Smooth muscle cell (in vitro differentiated cells): ENCODE measurements around the gene NME2. TPM values are rescaled to one million over a fixed set of nuclear protein-coding genes. Genes with fewer than 3 reads are reported as not detected.
A peak's percentile ranks its signal among the peaks of the same experiment; 100 is the strongest.

Experiments used
- DNase-seq: peaks from one replicate; lab custom pipeline; 2025; ENCODE audit not compliant: unreplicated experiment; lab: John Stamatoyannopoulos, UW
- H2AFZ ChIP-seq: fragments of 200-600 bp; sonication (generic); 2 replicates; pipeline ENCODE4 v1.6.0; 2016; ENCODE audit warnings: antibody characterized with exemption, low read depth, mild to moderate bottlenecking
- H3F3A ChIP-seq: fragments of 200-600 bp; sonication (generic); 2 replicates; pipeline ENCODE4 v1.6.0; 2017; ENCODE audit warnings: antibody characterized with exemption, low read depth
- H3K27ac ChIP-seq: fragments of 200-600 bp; sonication (generic); 2 replicates; pipeline ENCODE4 v1.5.1; 2016; ENCODE audit warnings: low read depth, mild to moderate bottlenecking
- H3K27me3 ChIP-seq: fragments of 200-600 bp; sonication (generic); 2 replicates; pipeline ENCODE4 v1.6.1; 2016; ENCODE audit warnings: low read depth, mild to moderate bottlenecking
- H3K36me3 ChIP-seq: fragments of 200-600 bp; sonication (generic); 2 replicates; pipeline ENCODE4 v1.5.1; 2016; ENCODE audit warnings: low read depth
- H3K4me1 ChIP-seq: fragments of 200-600 bp; sonication (generic); 2 replicates; pipeline ENCODE4 v1.5.1; 2016; ENCODE audit warnings: low read depth
- H3K4me2 ChIP-seq: fragments of 200-600 bp; sonication (generic); 2 replicates; pipeline ENCODE4 v1.6.0; 2016; ENCODE audit warnings: mild to moderate bottlenecking
- H3K4me3 ChIP-seq: fragments of 200-600 bp; sonication (generic); 2 replicates; pipeline ENCODE4 v1.5.1; 2016; ENCODE audit warnings: mild to moderate bottlenecking
- H3K79me2 ChIP-seq: fragments of 200-600 bp; sonication (generic); 2 replicates; pipeline ENCODE4 v1.6.0; 2016; ENCODE audit warnings: low read depth, mild to moderate bottlenecking
- H3K9ac ChIP-seq: fragments of 200-600 bp; sonication (generic); 2 replicates; pipeline ENCODE4 v1.6.0; 2016; ENCODE audit warnings: low read depth
- H3K9me3 ChIP-seq: fragments of 200-600 bp; sonication (generic); replicated peaks from 2 replicates; pipeline ENCODE4 v1.5.1; 2016; ENCODE audit warnings: low read depth
- H4K20me1 ChIP-seq: fragments of 200-600 bp; sonication (generic); 2 replicates; pipeline ENCODE4 v1.6.0; 2016; ENCODE audit warnings: low read depth
- WGBS: methylation state at CpG from one replicate; pipeline ENCODE4 v1.1.7; 2016; ENCODE audit warnings: low lambda C conversion rate; 5-methylcytosine and 5-hydroxymethylcytosine counted together
- polyA plus RNA-seq: library from polyadenylated mRNA; unstranded; fragments of >200 nt; fragmentation: Nextera tagmentation; extraction: Ambion mirVana; gene quantifications from 2 replicates; pipeline ENCODE4 v1.2.1, GENCODE V29; 2016
- total RNA-seq: library from RNA; depleted of rRNA; stranded (reverse); fragments of >200 nt; gene quantifications from 2 replicates; pipeline ENCODE4 v1.2.3, GENCODE V29; 2014
- TF ChIP-seq, protein P1 (sequence below): fragments of 200-600 bp; sonication (generic); IDR thresholded peaks from 2 replicates; pipeline ENCODE4 v1.5.1; 2017; ENCODE audit warnings: borderline replicate concordance, mild to moderate bottlenecking, antibody characterized with exemption; ENCODE audit not compliant: insufficient read depth, poor library complexity, severe bottlenecking

NME2 gene
- total RNA-seq (376 and 496 TPM in 2 replicates), polyA plus RNA-seq (675 and 678 TPM in 2 replicates)

DNA sequence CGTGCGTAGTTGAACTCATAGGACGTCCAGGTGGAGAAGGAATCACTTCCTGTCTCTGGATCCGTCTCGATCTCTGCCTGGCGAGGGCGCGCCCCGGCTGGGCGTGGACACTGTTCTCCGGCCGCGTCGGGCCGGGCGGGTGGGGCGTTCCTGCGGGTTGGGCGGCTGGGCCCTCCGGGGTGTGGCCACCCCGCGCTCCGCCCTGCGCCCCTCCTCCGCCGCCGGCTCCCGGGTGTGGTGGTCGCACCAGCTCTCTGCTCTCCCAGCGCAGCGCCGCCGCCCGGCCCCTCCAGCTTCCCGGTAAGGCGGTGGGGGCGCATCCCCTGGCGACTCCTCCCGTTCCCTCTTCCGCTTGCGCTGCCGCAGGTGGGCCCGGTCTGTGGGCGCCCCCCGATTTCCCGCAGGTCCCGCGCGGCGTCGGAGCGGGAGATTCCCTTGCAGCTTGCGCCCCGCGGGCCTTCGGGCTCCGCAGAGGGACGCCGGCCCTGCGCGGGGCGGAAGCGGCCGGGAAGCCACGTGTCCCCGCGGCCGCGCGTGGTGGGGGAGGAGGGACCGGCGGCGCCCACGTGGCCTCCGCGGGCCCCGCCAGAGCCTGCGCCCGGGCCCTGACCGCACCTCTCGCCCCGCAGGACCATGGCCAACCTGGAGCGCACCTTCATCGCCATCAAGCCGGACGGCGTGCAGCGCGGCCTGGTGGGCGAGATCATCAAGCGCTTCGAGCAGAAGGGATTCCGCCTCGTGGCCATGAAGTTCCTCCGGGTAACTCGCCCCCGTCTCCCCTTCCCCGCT lies at the start of gene NME2:
Gene NME2, plus strand, starts transcription at position 214 of the 789 bp plus-strand sequence. Its CDS starts 420 bp downstream, at position 634.
- H3K9me3 ChIP-seq, result no peaks in the 10 kb centered on the region
- TF ChIP-seq, protein P1, sequence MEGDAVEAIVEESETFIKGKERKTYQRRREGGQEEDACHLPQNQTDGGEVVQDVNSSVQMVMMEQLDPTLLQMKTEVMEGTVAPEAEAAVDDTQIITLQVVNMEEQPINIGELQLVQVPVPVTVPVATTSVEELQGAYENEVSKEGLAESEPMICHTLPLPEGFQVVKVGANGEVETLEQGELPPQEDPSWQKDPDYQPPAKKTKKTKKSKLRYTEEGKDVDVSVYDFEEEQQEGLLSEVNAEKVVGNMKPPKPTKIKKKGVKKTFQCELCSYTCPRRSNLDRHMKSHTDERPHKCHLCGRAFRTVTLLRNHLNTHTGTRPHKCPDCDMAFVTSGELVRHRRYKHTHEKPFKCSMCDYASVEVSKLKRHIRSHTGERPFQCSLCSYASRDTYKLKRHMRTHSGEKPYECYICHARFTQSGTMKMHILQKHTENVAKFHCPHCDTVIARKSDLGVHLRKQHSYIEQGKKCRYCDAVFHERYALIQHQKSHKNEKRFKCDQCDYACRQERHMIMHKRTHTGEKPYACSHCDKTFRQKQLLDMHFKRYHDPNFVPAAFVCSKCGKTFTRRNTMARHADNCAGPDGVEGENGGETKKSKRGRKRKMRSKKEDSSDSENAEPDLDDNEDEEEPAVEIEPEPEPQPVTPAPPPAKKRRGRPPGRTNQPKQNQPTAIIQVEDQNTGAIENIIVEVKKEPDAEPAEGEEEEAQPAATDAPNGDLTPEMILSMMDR, result no peak
- peaks cover 15% of the 10 kb centered on the region for H3K36me3 ChIP-seq
- peaks cover 10% of the 10 kb centered on the region for H3F3A ChIP-seq
- peak within 1 kb of the TSS; percentile 54 for H3K27ac ChIP-seq
- H3K9ac ChIP-seq, result peak within 1 kb of the TSS; percentile 86
- H4K20me1 ChIP-seq, result peaks cover 26% of the 10 kb centered on the region
- H3K79me2 ChIP-seq, result peaks cover 16% of the 10 kb centered on the region
- under 1% methylated on average over 59 of the region's 98 CpGs for WGBS
- peak within 1 kb of the TSS; percentile 82 for H2AFZ ChIP-seq
- H3K27me3 ChIP-seq, result no peaks in the 10 kb centered on the region
- peaks cover 9% of the 10 kb centered on the region for H3K4me1 ChIP-seq
- H3K4me3 ChIP-seq, result peak within 1 kb of the TSS; percentile 92
- H3K4me2 ChIP-seq, result peak within 1 kb of the TSS; percentile 96
- DNase-seq, result peak; percentile 47

DNA sequence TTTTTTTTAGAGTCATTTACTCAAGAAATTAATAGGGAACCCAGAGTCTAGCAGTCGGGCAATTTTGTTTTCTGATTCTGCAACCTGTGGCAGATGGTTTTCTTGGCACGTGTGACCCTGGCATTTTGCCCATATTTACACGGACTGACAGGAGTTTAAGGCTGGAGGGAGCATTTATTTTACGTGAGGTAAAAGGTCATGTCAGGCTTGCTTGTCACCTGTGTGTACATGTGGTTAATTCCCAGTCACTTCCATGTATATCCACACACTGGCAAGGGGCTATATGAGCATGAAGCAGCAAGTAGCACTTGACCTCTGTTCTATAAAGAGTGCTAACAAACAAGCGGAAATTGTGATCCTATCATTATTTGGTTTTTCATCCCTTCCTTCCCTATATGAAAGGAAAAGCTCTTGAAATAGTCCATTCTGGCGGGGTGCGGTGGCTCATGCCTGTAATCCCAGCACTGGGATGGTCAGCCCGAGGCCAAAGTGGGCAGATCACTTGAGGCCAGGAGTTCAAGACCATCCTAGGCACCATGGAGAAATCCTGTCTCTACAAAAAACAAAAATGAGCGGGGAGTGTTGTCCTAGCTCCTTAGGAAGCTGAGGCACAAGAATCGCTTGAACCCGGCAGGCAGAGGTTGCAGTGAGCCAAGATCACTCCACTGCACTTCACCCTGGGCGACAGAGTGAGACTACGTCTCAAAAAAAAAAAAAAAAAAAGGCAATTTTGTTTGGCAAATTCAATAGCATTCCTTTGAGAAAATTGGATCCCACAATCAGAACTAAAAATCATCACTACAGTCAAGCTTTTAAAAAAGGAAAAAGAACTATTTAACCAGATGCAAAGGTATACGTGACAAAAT lies 47.6 kb upstream of the NME2 start:
- peak overlapping the region; percentile 91 for H3K4me2 ChIP-seq
- no peak overlapping the region for H3K27ac ChIP-seq
- H3K9me3 ChIP-seq, result no peaks in the 10 kb centered on the region
- WGBS, result 91% methylated on average over 14 of the region's 14 CpGs
- peaks cover 69% of the 10 kb centered on the region for H3K79me2 ChIP-seq
- H3K4me3 ChIP-seq, result peak overlapping the region; percentile 94
- H3K27me3 ChIP-seq, result no peaks in the 10 kb centered on the region
- no peak for DNase-seq
- H2AFZ ChIP-seq, result no peak overlapping the region
- TF ChIP-seq, protein P1, result no peak
- no peaks in the 10 kb centered on the region for H3K36me3 ChIP-seq
- H3K4me1 ChIP-seq, result peaks cover 10% of the 10 kb centered on the region
- H3F3A ChIP-seq, result peaks cover 2% of the 10 kb centered on the region
- H4K20me1 ChIP-seq, result peaks cover 69% of the 10 kb centered on the region
- no peak overlapping the region for H3K9ac ChIP-seq

DNA sequence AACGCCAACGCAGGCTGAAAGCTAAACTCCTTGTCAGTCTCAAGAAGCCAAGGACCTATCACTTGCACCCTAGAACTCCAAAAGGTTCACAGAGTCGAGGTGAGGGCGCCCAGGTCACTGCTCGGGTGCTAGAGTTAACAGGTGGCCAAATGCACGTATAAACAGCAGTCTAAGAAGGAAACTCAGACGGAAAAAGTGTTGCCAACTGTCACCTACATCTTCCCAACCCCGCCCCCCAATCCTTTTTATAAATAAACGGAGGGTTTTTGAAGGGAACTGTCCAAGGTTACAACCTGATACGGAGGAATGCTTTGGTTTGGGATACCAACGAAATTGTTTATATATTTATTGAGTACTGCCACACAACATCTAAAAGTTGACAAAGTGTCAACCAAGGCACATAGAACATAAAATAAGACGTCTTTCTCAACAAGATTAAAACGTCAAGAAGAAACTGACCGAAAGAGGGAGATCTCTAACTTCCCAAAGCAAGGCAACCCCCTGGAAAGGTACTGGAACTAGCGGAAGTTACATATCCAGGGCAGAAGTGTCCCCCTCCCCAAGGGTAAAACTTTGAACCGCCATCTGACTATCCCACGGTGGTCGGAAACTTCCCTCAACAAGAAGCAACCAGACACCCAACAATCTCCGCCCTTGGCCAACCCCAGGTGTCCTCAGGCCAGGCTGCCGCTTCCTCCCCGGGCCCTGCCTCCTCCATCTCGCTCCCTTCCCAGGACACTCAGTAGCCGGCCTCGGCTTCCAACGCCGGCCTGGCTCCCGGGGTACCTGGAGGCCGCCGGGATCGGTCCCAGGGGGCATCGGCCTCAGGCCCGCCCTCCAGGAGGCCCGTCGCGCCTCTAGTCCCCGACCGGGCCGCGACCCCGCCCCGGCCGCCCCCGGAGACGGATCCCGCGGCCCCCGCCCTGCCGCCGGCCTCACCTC lies 46.5 kb upstream of the NME2 start:
- no peaks in the 10 kb centered on the region for H3K27me3 ChIP-seq
- no peaks in the 10 kb centered on the region for H3K36me3 ChIP-seq
- H3K4me2 ChIP-seq, result peak overlapping the region; percentile 91
- peaks cover 58% of the 10 kb centered on the region for H3K79me2 ChIP-seq
- WGBS, result 7% methylated on average over 30 of the region's 49 CpGs
- H3K9ac ChIP-seq, result peak overlapping the region; percentile 95
- peaks cover 58% of the 10 kb centered on the region for H4K20me1 ChIP-seq
- H2AFZ ChIP-seq, result peak overlapping the region; percentile 52
- TF ChIP-seq, protein P1, result no peak
- peak overlapping the region; percentile 92 for H3K27ac ChIP-seq
- H3K4me3 ChIP-seq, result peak overlapping the region; percentile 94
- peaks cover 10% of the 10 kb centered on the region for H3K4me1 ChIP-seq
- no peaks in the 10 kb centered on the region for H3K9me3 ChIP-seq
- DNase-seq, result peak; percentile 33
- H3F3A ChIP-seq, result peaks cover 2% of the 10 kb centered on the region
